ENCODE results near the gene KCTD5.

Gene KCTD5

GRCh38 chr16:2756288-2757015 is 74.1 kb downstream of the KCTD5 start:
- peaks cover 61% of the 10 kb centered on the region for H3K79me2 ChIP-seq
- no peaks in the 10 kb centered on the region for H3K27me3 ChIP-seq (ENCODE audit: control insufficient read depth, insufficient read depth, low read length)
- TF ChIP-seq CTCF (IDR thresholded peaks at IDR 0.05) = no peak
- no peaks in the 10 kb centered on the region for H3K36me3 ChIP-seq (ENCODE audit: control insufficient read depth, insufficient read depth, low read length)
- no peak overlapping the region for H3K4me3 ChIP-seq (ENCODE audit: low read depth, low read length)
- H3K27ac ChIP-seq = no peak overlapping the region
- peaks cover 25% of the 10 kb centered on the region for H3K4me1 ChIP-seq
- H3K4me2 ChIP-seq (ENCODE audit: low read length) = no peak overlapping the region
- no peaks in the 10 kb centered on the region for H3K9me3 ChIP-seq (ENCODE audit: control insufficient read depth, low read length)
- H2AFZ ChIP-seq = no peak overlapping the region
- H3K9ac ChIP-seq = no peak overlapping the region

DNA sequence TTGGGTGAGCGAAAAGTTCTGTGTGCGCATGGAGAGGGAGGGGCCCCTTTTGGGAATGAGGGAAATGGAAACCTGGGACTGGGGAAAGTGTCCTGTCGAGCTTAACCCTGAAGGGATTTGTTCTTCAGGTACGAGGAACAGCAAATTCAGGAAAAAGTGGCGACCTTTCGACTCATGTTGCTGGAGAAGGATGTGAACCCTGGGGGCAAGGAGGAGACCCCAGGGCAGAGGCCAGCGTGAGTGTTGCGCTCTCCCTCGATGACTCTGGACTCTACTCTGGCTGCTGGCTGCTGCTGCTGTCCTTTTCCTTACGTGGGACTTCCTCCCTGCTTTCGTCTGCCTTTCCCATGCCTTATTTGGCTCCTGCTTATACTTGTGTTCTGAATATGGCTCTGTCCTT is 75.0 kb downstream of the KCTD5 start:
- peaks cover 69% of the 10 kb centered on the region for H3K79me2 ChIP-seq
- no peak overlapping the region for H3K27ac ChIP-seq
- no peaks in the 10 kb centered on the region for H3K27me3 ChIP-seq (ENCODE audit: control insufficient read depth, insufficient read depth, low read length)
- H3K36me3 ChIP-seq (ENCODE audit: control insufficient read depth, insufficient read depth, low read length) = no peaks in the 10 kb centered on the region
- no peak for TF ChIP-seq CTCF (IDR thresholded peaks at IDR 0.05)
- no peak overlapping the region for H3K4me2 ChIP-seq (ENCODE audit: low read length)
- no peak overlapping the region for H3K4me3 ChIP-seq (ENCODE audit: low read depth, low read length)
- H3K4me1 ChIP-seq = peaks cover 20% of the 10 kb centered on the region
- H3K9ac ChIP-seq = no peak overlapping the region
- no peaks in the 10 kb centered on the region for H3K9me3 ChIP-seq (ENCODE audit: control insufficient read depth, low read length)
- no peak overlapping the region for H2AFZ ChIP-seq
